ENCODE measurements around the gene UROD.

DNA sequence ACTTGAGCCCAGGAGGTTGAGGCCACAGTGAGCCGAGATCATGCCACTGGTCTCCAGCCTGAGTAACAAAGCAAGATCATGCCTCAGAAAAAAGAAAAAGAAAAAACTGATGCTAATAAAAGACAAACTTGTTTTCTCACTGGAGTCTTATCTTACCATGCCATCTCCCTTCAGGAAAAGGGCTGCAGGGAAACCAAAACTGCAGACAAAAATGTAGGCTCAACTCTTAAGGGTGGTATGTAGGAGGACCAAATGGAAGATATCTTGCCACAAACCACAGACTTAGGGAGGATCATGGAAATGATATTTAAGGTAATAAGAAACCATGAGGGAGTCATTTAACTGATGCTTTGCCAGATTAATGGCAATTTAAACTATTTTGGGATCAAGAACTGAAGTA is 32.9 kb downstream of the UROD start:
- TF ChIP-seq, protein P1, sequence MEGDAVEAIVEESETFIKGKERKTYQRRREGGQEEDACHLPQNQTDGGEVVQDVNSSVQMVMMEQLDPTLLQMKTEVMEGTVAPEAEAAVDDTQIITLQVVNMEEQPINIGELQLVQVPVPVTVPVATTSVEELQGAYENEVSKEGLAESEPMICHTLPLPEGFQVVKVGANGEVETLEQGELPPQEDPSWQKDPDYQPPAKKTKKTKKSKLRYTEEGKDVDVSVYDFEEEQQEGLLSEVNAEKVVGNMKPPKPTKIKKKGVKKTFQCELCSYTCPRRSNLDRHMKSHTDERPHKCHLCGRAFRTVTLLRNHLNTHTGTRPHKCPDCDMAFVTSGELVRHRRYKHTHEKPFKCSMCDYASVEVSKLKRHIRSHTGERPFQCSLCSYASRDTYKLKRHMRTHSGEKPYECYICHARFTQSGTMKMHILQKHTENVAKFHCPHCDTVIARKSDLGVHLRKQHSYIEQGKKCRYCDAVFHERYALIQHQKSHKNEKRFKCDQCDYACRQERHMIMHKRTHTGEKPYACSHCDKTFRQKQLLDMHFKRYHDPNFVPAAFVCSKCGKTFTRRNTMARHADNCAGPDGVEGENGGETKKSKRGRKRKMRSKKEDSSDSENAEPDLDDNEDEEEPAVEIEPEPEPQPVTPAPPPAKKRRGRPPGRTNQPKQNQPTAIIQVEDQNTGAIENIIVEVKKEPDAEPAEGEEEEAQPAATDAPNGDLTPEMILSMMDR (IDR thresholded peaks at IDR 0.05) = no peak
- no peak for TF ChIP-seq POLR2A (IDR thresholded peaks at IDR 0.05)
